Uterus (tissue), 2 donors: ENCODE data around the gene DNAH1.

ENCODE experiments used
- POLR2A ChIP-seq, 2 donors: fragments of 450-650 bp; IDR thresholded peaks; one replicate each; pipeline ENCODE4 v1.6.1; 2016; ENCODE audit warnings: antibody characterized with exemption in 2 of 2, mild to moderate bottlenecking in 1 of 2, moderate library complexity in 1 of 2
- TF ChIP-seq, protein P1 (sequence below), 4 experiments: fragments of 200-600 bp in 2 of 4; fragments of 450-650 bp in 2 of 4; sonication (generic) in 2 of 4; IDR thresholded peaks; one replicate each; pipeline ENCODE4 v1.5.1; 2016 to 2019; ENCODE audit warnings: antibody characterized with exemption in 4 of 4, mild to moderate bottlenecking in 2 of 4, moderate library complexity in 1 of 4

DNA sequence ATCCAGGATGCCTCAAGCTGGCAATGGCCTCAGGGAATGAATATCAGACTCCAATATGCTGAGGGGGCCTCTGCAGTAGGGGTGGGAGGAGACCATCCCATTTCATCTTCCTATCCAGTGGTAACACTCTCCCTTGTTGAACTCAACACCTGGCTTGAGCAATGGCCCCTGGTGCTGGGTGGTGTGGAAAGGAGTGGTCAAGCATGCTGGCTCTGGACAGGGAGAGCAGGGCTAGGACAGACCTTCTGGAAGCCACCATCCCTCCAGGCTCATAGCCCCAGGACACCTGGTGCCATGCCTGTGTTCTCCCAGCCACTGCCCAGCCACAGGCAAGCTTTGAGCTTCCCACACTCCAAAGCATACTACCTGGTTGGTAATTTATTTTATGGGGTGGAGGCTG lies 9.6 kb downstream of the DNAH1 start:
- TF ChIP-seq, protein P1, sequence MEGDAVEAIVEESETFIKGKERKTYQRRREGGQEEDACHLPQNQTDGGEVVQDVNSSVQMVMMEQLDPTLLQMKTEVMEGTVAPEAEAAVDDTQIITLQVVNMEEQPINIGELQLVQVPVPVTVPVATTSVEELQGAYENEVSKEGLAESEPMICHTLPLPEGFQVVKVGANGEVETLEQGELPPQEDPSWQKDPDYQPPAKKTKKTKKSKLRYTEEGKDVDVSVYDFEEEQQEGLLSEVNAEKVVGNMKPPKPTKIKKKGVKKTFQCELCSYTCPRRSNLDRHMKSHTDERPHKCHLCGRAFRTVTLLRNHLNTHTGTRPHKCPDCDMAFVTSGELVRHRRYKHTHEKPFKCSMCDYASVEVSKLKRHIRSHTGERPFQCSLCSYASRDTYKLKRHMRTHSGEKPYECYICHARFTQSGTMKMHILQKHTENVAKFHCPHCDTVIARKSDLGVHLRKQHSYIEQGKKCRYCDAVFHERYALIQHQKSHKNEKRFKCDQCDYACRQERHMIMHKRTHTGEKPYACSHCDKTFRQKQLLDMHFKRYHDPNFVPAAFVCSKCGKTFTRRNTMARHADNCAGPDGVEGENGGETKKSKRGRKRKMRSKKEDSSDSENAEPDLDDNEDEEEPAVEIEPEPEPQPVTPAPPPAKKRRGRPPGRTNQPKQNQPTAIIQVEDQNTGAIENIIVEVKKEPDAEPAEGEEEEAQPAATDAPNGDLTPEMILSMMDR (IDR thresholded peaks at IDR 0.05), result no peak
- TF ChIP-seq POLR2A (IDR thresholded peaks at IDR 0.05), result no peak
